ENCODE measurements around the gene NFIA. TPM values are rescaled to one million over a fixed set of nuclear protein-coding genes. Genes with fewer than 3 reads are reported as not detected.

Gene NFIA
- polyA plus RNA-seq, 1 donor (not counting 4 experiments of a cell fraction or from before 2014, with no cell fraction given), result 14.7 TPM

GRCh38 chr1:61098906-61099437 is 16.6 kb downstream of the NFIA start:
- no peak for FAIRE-seq
- dilution Hi-C loops (cut with MboI; ENCODE audit: extremely low pct_ligation_motif_present, low sequenced_read_pairs), result no loop called here

DNA sequence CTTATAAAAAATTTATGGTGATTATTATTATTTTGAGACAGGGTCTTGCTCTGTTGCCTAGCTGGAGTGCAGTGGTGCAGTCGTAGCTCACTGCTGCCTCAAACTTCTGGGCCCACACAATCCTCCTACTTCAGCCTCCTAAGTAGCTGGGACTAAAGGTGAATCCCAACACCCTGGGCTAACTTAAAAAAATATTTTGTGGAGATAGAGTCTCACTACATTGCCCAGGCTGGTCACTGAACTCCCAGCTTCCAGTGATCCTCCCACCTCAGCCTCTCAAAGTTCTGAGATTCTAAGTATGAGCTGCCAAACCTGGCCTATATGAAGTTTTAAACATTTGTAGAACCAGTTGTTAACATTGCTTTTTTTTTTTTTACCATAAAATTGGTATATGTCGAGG is 18.2 kb downstream of the NFIA start:
- Histone ChIP-seq H3K27ac (ENCODE audit: control insufficient read depth, insufficient read depth, low read length) (no peak overlapping the region), H3K4me2 (ENCODE audit: control insufficient read depth, extremely low read depth, insufficient read depth, low read depth, low read length) (no peak overlapping the region), H3K9ac (ENCODE audit: control insufficient read depth, extremely low read depth, insufficient read depth, low read length) (no peak overlapping the region), H2AFZ (ENCODE audit: control insufficient read depth, low read length) (no peak overlapping the region), H4K20me1 (ENCODE audit: control insufficient read depth, extremely low read depth, insufficient read depth, low read length) (no peaks in the 10 kb centered on the region), H3K9me3 (ENCODE audit: control insufficient read depth, low read depth, low read length) (no peaks in the 10 kb centered on the region), H3K27me3 (ENCODE audit: control insufficient read depth, extremely low read depth, insufficient read depth, low read length) (no peaks in the 10 kb centered on the region), H3K36me3 (ENCODE audit: control insufficient read depth in 2 of 2, extremely low read depth in 1 of 2, insufficient read depth in 2 of 2, low read length in 2 of 2) (no peaks in the 10 kb centered on the region), H3K4me3 (ENCODE audit: control insufficient read depth in 2 of 3, extremely low read depth in 1 of 3, insufficient read depth in 2 of 3, low read depth in 1 of 3, low read length in 3 of 3) (no peak overlapping the region), H3K4me1 (ENCODE audit: control insufficient read depth, extremely low read depth, insufficient read depth, low read length) (peaks cover 9% of the 10 kb centered on the region), H3K9me1 (ENCODE audit: control insufficient read depth, extremely low read depth, insufficient read depth, low read length) (no peaks in the 10 kb centered on the region), H3K79me2 (ENCODE audit: control insufficient read depth, insufficient read depth, low read length) (peaks cover 45% of the 10 kb centered on the region)
- DNase-seq (ENCODE audit: low read depth, low spot score), result no peak
- dilution Hi-C loops (cut with MboI; ENCODE audit: extremely low pct_ligation_motif_present, low sequenced_read_pairs), result no loop called here
- FAIRE-seq, result no peak
- TF ChIP-seq EZH2 (IDR thresholded peaks at IDR 0.05; ENCODE audit: low read length), result no peak
- TF ChIP-seq, protein P1, sequence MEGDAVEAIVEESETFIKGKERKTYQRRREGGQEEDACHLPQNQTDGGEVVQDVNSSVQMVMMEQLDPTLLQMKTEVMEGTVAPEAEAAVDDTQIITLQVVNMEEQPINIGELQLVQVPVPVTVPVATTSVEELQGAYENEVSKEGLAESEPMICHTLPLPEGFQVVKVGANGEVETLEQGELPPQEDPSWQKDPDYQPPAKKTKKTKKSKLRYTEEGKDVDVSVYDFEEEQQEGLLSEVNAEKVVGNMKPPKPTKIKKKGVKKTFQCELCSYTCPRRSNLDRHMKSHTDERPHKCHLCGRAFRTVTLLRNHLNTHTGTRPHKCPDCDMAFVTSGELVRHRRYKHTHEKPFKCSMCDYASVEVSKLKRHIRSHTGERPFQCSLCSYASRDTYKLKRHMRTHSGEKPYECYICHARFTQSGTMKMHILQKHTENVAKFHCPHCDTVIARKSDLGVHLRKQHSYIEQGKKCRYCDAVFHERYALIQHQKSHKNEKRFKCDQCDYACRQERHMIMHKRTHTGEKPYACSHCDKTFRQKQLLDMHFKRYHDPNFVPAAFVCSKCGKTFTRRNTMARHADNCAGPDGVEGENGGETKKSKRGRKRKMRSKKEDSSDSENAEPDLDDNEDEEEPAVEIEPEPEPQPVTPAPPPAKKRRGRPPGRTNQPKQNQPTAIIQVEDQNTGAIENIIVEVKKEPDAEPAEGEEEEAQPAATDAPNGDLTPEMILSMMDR (optimal IDR thresholded peaks at IDR 0.05 in 1 of 3, IDR thresholded peaks at IDR 0.05 in 1 of 3, conservative IDR thresholded peaks at IDR 0.05 in 1 of 3; ENCODE audit: extremely low read depth in 1 of 3, insufficient read depth in 2 of 3, low read length in 3 of 3), result no peak

More at GRCh38 chr1:61098906-61099437, 16.6 kb downstream of the NFIA start:
- Histone ChIP-seq H3K36me3 (ENCODE audit: control insufficient read depth in 2 of 2, extremely low read depth in 1 of 2, insufficient read depth in 2 of 2, low read length in 2 of 2) (no peaks in the 10 kb centered on the region), H3K9me1 (ENCODE audit: control insufficient read depth, extremely low read depth, insufficient read depth, low read length) (no peaks in the 10 kb centered on the region), H3K9ac (ENCODE audit: control insufficient read depth, extremely low read depth, insufficient read depth, low read length) (no peak overlapping the region), H3K79me2 (ENCODE audit: control insufficient read depth, insufficient read depth, low read length) (peaks cover 47% of the 10 kb centered on the region), H3K27me3 (ENCODE audit: control insufficient read depth, extremely low read depth, insufficient read depth, low read length) (no peaks in the 10 kb centered on the region), H4K20me1 (ENCODE audit: control insufficient read depth, extremely low read depth, insufficient read depth, low read length) (no peaks in the 10 kb centered on the region), H3K9me3 (ENCODE audit: control insufficient read depth, low read depth, low read length) (no peaks in the 10 kb centered on the region), H3K4me2 (ENCODE audit: control insufficient read depth, extremely low read depth, insufficient read depth, low read depth, low read length) (no peak overlapping the region), H3K27ac (ENCODE audit: control insufficient read depth, insufficient read depth, low read length) (no peak overlapping the region), H2AFZ (ENCODE audit: control insufficient read depth, low read length) (no peak overlapping the region), H3K4me1 (ENCODE audit: control insufficient read depth, extremely low read depth, insufficient read depth, low read length) (peaks cover 9% of the 10 kb centered on the region), H3K4me3 (ENCODE audit: control insufficient read depth in 2 of 3, extremely low read depth in 1 of 3, insufficient read depth in 2 of 3, low read depth in 1 of 3, low read length in 3 of 3) (no peak overlapping the region)
- no peak for DNase-seq (ENCODE audit: low read depth, low spot score)
- TF ChIP-seq, protein P1 (optimal IDR thresholded peaks at IDR 0.05 in 1 of 3, IDR thresholded peaks at IDR 0.05 in 1 of 3, conservative IDR thresholded peaks at IDR 0.05 in 1 of 3; ENCODE audit: extremely low read depth in 1 of 3, insufficient read depth in 2 of 3, low read length in 3 of 3), result no peak
- no peak for TF ChIP-seq EZH2 (IDR thresholded peaks at IDR 0.05; ENCODE audit: low read length)
